ENCODE measurements around the gene ZNF74. TPM values are rescaled to one million over a fixed set of nuclear protein-coding genes. Genes with fewer than 3 reads are reported as not detected.

The ZNF74 gene
- polyA plus RNA-seq, 4 donors = 15.0 to 20.4 (median 15.9) TPM

GRCh38 chr22:20430720-20431510, 37.0 kb downstream of the ZNF74 start:
- no peak for DNase-seq (ENCODE audit: low read depth in 4 of 4, low spot score in 3 of 4)

DNA sequence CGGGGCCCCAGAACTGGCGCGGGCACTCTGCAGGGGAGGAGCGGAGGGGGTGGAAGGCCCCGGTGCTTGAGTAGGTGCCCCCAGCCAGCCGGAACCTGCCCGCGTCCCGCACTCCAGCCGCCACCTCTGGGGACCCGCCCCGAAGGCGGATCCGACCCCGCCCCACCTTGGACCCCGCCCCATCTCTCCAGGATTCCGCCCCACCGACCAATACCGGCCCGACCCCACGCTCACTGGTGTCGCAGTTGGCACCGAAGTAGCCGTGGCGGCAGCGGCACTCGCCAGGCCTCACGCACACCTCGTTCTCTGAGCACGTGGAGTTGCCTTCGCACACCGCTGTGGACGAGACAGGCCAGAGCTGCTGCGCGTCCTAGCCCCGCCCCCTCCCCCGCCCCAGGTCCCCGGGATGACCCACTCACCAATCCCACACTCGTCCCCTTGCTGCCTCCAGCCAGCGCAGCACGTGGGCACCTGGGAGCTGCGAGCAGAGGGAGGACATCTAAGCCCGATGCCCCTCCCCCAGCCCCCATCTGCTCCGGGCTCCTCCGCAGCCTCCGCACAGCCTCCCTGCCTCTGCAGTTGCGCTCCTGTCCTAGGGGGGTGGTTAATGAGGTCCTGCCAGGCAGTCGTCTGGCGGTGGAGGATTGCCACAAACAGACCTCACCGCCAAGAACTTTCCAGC, 37.7 kb downstream of the ZNF74 start:
- no peak for DNase-seq (ENCODE audit: low read depth in 4 of 4, low spot score in 3 of 4)

GRCh38 chr22:20432244-20432686, 38.3 kb downstream of the ZNF74 start:
- no peak for DNase-seq (ENCODE audit: low read depth in 4 of 4, low spot score in 3 of 4)

DNA sequence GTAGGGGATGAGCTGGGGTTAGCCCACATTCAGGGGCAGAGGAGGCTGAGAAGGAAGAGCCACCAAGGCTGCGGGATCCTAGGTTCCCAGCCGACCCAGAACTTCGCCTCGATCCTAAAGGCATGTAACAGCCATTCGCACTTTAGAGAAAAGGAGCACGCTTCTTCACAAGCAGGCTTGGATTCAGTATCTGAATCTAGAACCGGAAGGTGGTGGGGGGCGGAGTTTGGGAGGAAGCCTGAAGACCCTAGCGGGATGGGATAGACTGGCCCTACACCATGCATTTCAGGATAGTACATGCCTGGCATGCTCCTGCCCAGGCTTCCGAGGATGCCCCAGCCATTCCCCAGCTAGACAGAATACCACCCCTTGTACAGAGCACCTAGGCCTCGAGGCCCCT, 39.2 kb downstream of the ZNF74 start:
- no peak for DNase-seq (ENCODE audit: low read depth in 4 of 4, low spot score in 3 of 4)

GRCh38 chr22:20433686-20434241, 39.8 kb downstream of the ZNF74 start:
- DNase-seq (ENCODE audit: low read depth in 4 of 4, low spot score in 3 of 4) = no peak

DNA sequence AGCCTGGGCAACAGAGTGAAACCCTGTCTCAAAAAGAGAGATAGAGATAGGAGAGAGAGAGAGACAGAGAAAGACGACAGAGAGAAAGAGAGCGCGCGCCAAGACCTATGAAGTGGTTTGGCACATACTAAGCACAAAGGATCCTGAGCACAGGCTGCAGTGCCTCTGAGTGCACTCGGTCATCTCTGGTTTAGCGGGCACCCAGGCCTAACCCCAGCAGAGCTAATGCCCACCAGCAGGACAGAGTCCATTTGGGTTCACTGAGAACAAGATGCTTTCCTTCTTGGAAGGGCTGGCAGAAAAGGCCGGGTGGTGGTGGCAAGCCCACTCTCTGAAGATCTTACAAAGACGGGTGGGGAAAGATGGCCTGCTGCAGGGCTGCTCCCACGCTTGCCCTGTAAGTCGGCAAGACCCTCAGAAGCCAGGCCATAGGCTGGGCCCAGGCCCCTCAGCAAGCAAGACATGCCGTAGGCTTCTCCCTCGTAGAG, 40.4 kb downstream of the ZNF74 start:
- no peak for DNase-seq (ENCODE audit: low read depth in 4 of 4, low spot score in 3 of 4)

DNA sequence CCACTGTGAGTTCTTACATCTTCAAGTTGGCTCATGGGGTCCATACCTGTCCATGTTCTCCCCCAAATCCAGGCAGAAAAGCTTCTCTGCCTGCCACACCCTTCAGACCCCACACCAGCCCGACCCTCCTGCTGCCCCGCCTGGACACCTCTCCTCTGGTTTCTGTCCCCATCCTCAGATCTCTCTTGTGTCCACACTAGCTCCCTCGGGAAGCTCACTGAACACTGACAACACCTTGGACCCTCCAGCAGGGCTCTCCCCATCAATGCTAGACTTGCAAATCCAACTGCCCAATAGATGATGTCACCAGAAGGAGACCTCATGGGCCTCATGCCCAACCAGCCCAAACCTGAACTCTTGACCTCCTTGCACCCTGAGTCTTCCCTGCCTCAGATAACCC, 40.8 kb downstream of the ZNF74 start:
- DNase-seq (ENCODE audit: low read depth in 4 of 4, low spot score in 3 of 4) = no peak

- no peak for DNase-seq (ENCODE audit: low read depth in 4 of 4, low spot score in 3 of 4)
Measured at GRCh38 chr22:20435436-20436306, 41.7 kb downstream of the ZNF74 start.

DNA sequence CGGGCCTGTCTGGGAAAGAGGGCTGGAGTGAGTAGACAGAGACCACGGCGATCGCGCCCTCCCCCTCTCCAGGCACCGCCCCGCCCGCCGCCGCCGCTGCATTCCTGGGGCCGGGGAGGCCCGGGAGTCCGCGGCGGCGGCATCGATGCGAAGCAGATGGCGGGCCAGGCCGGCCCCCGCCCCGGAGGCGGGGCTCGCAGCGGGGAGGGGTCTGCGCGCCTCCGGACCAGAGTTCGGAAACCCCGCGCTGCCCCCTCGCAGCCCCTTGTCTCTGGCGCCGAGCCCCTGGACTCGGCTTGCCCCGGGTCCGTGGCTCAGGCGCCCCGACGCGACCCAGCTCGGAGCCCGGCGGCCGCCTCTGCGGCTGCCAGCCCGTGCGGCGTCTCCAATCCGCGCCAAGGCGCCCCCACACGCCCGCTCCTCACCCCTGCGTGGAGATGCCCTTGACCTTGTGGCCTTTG, 42.4 kb downstream of the ZNF74 start:
- DNase-seq (ENCODE audit: low read depth in 4 of 4, low spot score in 3 of 4) = no peak

DNA sequence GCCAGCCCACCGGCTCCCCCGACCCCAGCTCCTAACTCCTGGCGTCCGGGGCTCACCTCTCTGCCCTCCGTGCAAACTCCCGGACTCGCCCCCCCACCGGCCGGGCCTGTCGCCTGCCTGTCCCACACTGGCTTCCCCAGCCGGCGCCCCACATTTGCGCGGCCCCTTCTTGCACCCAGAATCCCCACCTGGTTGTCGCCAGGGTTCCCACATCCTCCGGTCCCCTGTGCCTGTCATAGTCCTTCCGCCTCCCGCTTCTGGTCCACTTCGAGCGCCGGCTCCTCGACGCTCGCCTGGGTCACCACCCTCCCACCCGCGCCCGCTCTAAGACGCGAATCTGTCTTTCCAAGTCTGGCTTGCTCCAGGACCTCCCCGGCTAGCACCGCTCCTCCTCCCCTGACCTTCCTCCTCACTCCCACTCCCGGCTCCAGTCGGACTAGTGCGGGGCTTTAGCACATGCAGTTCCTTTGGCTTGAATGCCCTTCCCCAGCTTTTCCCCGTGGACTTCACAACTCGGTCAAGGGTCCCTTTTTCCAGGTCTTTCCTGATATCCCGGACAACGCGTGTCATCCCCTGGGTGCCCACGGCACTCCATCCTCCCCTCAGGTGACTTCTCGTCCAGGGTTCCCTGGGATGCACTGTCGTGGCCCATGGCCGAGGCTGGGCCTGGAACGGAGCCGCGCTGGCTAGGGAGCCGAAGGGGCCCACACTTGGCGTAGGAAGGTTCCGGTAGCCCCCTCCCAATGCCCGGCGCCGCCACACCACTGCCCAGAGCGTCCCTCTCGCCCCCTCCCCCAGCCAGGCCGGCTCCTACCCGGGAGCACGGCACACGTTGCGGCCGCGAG, 43.0 kb downstream of the ZNF74 start:
- DNase-seq (ENCODE audit: low read depth in 4 of 4, low spot score in 3 of 4) = no peak

DNA sequence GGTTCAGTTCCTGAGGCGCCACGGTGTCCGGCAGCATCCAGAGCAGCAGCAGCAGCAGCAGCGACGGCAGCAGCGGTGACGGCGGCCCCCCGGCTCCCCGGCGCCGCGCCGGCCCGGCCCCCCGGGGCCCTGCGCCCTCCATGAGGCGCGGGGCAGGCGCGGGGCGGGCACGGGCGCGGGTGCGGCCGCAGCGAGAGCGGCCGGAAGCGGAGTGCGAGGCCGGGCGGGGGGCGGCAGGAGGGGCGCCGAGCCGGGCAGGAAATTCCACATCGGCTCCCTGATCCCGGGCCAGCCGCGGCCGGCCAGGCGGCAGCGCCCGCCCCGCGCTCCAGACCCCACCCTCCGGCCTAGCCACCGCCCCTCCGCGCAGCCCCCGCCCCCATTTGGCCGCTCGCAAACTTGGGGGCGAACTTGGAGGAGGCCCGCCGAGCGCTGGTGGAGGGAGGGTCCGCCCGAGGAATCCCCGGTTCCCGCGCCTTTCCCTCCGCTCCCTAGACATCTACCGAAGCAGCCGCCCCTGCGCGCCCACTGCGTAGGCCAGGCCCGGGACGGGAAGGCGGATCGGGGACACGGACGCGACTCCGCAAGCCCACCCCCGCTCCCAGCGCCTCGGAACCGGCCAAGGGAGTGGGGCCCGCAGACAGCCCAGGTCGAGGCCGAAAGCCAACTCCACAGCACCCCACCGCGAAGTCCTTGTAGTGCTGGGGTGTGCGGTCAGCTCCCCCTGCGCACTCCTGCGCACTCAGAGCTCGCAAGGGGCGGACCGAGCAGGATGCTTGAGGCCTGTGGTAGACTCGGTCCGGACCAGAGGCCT, 43.9 kb downstream of the ZNF74 start, which contains the start of gene SCARF2:
TSS of gene SCARF2 (minus strand) at position 213 of the 814 bp plus-strand sequence. CDS start at position 142, 71 bp downstream.
- DNase-seq (ENCODE audit: low read depth in 4 of 4, low spot score in 3 of 4) = no peak

DNA sequence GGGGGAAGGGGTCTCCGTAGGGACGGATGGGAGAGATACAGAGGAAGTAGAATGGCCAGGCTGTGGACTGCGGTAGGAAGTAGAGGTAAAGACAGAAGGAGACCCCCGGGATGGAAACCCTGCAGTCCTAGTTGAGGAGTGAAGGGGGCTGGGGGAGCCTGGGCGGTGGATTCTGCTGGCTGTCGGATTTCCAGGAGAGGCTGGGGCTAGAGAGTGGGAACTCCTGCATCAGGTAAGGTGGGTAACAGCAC, 44.4 kb downstream of the ZNF74 start:
- no peak for DNase-seq (ENCODE audit: low read depth in 4 of 4, low spot score in 3 of 4)

- DNase-seq (ENCODE audit: low read depth in 4 of 4, low spot score in 3 of 4) = no peak
Measured at GRCh38 chr22:20438678-20439492, 44.9 kb downstream of the ZNF74 start.

DNA sequence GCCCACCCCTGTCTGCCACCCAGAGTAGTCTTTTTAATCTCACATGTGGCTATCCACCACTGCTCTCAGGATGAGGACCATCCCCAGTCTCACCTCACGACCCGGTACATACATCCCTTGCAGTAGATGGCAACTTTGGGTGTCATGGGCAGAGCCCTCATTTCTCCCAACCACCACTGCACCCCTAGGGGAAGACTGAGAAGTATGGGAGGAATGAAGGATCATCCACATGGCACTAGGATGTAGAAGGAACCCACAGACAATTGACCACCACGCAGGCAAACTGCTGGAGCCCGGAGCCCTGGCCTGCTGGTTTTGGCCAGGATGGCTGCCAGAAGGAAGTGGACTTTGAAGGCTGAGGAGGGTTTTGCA, 45.6 kb downstream of the ZNF74 start:
- no peak for DNase-seq (ENCODE audit: low read depth in 4 of 4, low spot score in 3 of 4)

- no peak for DNase-seq (ENCODE audit: low read depth in 4 of 4, low spot score in 3 of 4)
Measured at GRCh38 chr22:20439928-20440575, 46.1 kb downstream of the ZNF74 start.

DNA sequence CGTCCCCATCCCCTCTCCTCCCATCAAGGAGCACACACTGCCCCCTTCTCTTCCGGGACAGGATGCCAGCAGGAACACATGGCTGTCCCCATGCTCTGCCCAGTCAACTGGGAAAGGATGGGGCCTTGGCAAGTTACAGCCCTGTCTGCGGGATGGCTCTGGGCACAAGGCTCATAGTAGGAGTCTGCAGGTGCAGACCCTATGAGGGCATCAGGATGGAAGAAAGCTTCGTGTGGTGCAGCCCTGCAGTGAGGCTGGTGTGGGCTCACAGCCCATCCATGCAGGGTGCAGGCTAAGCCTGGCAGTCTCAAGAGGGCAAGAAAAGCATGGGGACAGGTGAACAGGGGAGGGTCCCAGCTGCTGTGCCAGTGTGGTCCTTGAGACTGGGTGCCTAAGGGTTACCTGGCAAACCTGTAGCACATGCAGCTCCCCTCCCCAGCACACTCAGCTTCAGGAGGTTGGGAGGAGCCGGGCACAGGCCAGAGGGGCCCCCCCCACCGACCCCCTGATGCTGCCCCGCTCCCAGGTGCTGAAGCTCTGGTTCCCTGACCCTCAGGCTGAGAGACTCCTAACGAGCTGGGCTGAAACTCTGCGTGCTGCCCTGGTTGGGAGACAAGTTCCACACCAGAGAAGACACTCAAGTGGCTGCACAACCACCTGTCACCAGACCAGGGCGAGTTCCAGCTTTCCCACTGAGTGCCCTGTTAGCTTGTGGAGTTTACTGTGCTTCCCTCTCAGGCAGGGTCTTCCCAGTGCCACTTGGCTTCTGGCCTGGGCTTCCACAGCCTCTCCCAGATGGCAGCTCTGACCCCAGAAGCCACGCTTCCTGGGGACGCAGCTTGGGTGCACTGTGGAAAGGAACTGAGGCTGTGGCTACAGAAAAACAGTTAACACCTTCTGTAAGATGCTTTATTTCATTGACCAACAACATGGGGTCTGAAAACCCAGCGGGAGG, 47.0 kb downstream of the ZNF74 start:
- no peak for DNase-seq (ENCODE audit: low read depth in 4 of 4, low spot score in 3 of 4)

Measured in right renal pelvis (tissue), 4 donors.